GM15510 (cell line): ENCODE measurements around the gene TBC1D1.

ENCODE experiments used
- POLR2A ChIP-seq: IDR thresholded peaks from 3 replicates; pipeline ENCODE4 v1.6.1; 2011; ENCODE audit warnings: borderline replicate concordance; ENCODE audit not compliant: insufficient read length; ENCODE audit errors: extremely low read depth

TBC1D1 gene

GRCh38 chr4:38139187-38139586 is 248.3 kb downstream of the TBC1D1 start:
- no peak for TF ChIP-seq POLR2A

- no peak for TF ChIP-seq POLR2A
Measured at GRCh38 chr4:38140643-38141203, 249.8 kb downstream of the TBC1D1 start.

- TF ChIP-seq POLR2A = no peak
Measured at GRCh38 chr4:38141808-38142500, 251.1 kb downstream of the TBC1D1 start.

- no peak for TF ChIP-seq POLR2A
Measured at GRCh38 chr4:38144031-38144430, 253.1 kb downstream of the TBC1D1 start.

- no peak for TF ChIP-seq POLR2A
Measured at GRCh38 chr4:38145033-38145678, 254.3 kb downstream of the TBC1D1 start.

GRCh38 chr4:38145741-38146140 is 254.9 kb downstream of the TBC1D1 start:
- no peak for TF ChIP-seq POLR2A

GRCh38 chr4:38146383-38146782 is 255.5 kb downstream of the TBC1D1 start:
- TF ChIP-seq POLR2A = no peak

- TF ChIP-seq POLR2A = no peak
Measured at GRCh38 chr4:38149472-38149996, 258.6 kb downstream of the TBC1D1 start.

GRCh38 chr4:38149997-38150671 is 259.2 kb downstream of the TBC1D1 start:
- no peak for TF ChIP-seq POLR2A

GRCh38 chr4:38150766-38151165 is 259.9 kb downstream of the TBC1D1 start:
- TF ChIP-seq POLR2A = no peak

- no peak for TF ChIP-seq POLR2A
Measured at GRCh38 chr4:38151873-38152272, 261.0 kb downstream of the TBC1D1 start.

- TF ChIP-seq POLR2A = no peak
Measured at GRCh38 chr4:38152305-38152704, 261.4 kb downstream of the TBC1D1 start.

GRCh38 chr4:38152721-38153386 is 262.0 kb downstream of the TBC1D1 start:
- no peak for TF ChIP-seq POLR2A

GRCh38 chr4:38153387-38153760 is 262.5 kb downstream of the TBC1D1 start:
- no peak for TF ChIP-seq POLR2A

GRCh38 chr4:38154252-38154651 is 263.4 kb downstream of the TBC1D1 start:
- TF ChIP-seq POLR2A = no peak
